Kasumi-1 (cell line): ENCODE results near the gene DCST1.

Source experiments
- DNase-seq, 2 experiments: peaks; one replicate each; lab custom pipeline; 2025; lab: John Stamatoyannopoulos, UW

The DCST1 gene

DNA sequence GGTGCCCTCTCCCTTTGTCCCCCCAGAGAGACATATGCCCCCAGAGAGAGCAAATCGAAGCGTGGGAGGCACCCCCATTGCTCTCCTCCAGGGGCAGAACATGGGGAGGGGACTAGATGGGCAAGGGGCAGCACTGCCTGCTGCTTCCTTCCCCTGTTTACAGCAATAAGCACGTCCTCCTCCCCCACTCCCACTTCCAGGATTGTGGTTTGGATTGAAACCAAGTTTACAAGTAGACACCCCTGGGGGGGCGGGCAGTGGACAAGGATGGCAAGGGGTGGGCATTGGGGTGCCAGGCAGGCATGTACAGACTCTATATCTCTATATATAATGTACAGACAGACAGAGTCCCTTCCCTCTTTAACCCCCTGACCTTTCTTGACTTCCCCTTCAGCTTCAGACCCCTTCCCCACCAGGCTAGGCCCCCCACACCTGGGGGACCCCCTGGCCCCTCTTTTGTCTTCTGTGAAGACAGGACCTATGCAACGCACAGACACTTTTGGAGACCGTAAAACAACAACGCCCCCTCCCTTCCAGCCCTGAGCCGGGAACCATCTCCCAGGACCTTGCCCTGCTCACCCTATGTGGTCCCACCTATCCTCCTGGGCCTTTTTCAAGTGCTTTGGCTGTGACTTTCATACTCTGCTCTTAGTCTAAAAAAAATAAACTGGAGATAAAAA lies 53.4 kb downstream of the DCST1 start:
- peak in 1 of 2 experiments; percentile 7 for DNase-seq

DNA sequence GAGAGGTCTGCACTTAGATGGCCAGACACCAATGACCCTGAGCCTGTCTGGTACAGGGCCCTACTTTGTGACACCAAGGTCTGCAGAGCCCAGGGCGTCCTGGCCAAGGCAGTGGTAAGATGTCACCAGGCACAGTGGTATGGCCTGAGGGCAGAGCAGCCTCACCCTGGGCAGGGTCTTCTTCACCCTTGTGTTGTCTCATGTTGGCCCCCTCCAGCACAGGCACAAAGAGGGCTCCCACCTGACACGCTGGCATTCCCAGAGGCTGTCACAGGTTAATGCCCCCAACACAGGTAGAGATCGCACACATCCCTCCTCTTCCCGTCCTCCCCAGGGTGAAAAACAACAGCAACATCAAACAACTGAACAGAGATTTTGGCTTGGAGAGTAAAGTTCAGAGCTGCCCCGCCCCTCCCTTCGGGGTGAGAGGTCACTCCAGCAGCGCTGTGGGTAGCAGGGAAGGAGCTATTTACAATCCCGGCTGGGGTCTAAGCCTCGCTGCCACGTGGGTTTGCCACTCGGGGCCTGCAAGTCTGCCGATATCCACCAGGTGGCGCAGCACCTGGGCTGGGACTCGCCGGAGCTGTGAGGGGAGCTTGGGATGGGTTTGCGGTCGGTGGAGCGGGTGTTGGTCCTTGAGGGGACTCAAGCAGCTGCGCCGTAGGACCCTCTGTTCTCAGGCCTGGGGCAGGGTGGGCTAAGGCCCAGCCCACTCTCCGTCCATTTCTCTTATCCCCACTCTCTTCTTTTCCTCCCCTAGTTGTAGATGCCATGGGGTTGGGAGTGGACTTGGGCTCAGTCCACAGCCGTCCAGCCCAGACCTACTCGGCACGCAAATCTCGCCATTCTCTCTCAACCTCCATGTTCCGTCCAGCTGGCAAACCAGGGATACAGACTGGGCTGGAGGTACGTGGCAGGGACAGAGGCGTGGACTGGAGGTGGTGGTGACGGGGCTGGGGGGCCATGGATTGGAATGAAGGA lies 57.7 kb downstream of the DCST1 start:
- DNase-seq: peak; percentile 46 to 72

DNA sequence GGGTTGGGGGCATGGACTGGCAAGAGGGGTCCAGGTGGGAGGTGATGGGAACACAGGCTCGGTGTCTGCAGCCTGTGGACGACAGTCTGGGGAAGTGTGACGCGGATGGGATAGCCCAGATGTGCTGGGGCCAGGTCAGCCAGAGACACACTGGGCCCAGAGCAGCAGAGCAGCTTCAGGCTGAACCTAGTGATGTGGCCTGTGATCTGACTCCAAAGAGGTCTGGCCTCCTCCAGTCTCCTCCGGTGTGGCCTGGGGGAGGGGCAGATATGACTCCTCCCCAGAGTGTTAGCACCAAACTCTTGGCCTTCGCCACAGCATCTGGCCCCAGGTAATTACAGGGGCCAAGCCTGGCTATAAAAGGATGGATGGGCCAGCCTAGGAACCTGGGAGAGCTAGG lies 58.5 kb downstream of the DCST1 start:
- DNase-seq: no peak

DNA sequence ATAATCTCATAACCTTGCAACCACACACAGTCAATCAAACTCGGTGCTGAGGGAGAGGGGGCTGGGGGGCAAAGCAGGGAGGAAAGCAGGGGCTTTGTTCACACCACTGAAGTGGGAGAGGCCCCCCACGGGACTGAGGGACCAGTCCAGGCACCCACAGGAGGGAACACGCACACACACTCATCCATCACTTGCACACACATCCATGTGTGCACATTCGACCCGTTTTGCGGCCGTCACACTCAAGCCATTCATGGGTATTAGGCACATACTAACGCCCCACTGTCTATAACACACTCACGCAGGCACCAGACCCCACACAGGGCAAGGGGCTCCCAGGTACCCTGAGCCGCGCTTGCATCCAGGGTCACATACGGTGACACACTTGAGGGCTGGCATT lies 59.0 kb downstream of the DCST1 start:
- DNase-seq: no peak

DNA sequence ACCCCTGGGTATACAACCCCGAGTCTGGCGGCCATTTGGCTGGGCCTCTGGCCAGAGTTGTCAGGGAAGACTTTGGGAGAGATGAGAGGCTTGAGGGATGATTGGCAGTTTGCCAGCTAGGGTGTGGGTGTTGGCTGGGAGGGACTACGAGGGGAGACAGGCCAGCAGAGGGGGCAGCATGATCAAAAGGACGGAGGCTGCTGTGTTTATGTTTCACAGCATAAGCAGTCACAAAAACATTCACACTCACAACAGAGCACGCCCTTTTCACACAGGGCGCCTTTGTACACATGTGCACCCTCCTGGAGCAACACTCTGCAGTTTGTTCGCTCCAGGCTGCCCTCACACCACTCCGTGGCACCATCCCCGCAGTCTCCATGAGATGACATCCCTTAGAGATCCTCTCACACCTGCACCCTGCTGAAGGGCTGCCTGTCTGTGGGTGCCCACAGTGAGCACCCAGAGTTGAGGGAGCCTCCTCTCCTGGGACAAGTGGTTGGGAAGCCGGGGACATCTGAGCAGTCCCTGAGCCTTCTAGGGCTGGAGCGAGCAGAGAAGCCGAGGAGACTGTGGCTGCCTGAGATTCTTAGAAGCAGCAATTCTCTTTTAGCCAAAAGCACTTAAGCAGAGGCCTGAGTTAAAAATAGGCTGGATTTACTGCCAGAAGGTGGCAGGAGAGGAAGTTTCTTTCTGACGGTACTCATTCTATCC lies 60.4 kb downstream of the DCST1 start:
- DNase-seq: peak; percentile 51 to 59

DNA sequence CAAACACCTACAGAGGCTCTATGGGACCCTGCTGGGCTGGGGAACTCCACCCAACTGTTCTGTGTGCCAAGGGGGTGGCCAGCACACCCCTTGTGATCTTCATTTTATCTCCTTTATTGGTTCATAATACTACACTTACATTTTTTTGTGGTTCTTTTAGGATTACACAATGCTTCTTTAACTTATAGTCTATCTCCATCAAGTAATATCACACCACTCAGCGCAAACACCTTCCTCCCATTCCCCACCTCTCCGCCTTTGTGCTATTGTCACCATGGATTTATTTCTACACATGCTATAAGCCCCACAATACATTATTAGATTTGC lies 61.0 kb downstream of the DCST1 start:
- DNase-seq: no peak

DNA sequence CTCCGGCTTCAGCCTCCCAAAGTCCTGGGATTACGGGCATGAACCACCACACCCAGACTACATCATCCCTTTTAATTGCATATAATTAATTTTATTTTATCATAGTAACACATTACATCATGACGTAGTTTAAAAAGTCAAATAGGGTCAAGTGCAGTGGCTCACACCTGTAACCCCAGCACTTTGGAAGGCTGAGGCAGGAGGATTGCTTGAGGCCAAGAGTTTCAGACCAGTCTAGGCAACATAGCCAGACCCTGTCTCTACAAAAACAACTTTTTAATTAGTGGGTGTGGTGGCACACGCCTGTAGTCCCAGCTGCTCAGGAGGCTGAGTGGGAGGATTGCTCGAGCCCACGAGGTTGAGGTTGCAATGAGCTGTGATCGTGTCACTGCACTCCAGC lies 65.7 kb downstream of the DCST1 start:
- no peak for DNase-seq
